ENCODE results near the gene PDZK1IP1.

The PDZK1IP1 gene

GRCh38 chr1:47184822-47185677, 4.8 kb downstream of the PDZK1IP1 start:
- Histone ChIP-seq H3K4me1 (ENCODE audit: control insufficient read depth, insufficient read depth, low read length, unreplicated experiment) (peaks cover 17% of the 10 kb centered on the region), H3K27me3 (ENCODE audit: insufficient read depth, low read length) (no peaks in the 10 kb centered on the region), H3K27ac (ENCODE audit: low read depth, low read length) (no peak overlapping the region), H3K79me2 (ENCODE audit: control insufficient read depth, insufficient read depth, low read length, unreplicated experiment) (no peaks in the 10 kb centered on the region), H3K36me3 (ENCODE audit: insufficient read depth, low read length) (no peaks in the 10 kb centered on the region), H3K4me3 (ENCODE audit: low read depth, low read length) (no peak overlapping the region), H2AFZ (ENCODE audit: low read length, unreplicated experiment) (no peak overlapping the region)

DNA sequence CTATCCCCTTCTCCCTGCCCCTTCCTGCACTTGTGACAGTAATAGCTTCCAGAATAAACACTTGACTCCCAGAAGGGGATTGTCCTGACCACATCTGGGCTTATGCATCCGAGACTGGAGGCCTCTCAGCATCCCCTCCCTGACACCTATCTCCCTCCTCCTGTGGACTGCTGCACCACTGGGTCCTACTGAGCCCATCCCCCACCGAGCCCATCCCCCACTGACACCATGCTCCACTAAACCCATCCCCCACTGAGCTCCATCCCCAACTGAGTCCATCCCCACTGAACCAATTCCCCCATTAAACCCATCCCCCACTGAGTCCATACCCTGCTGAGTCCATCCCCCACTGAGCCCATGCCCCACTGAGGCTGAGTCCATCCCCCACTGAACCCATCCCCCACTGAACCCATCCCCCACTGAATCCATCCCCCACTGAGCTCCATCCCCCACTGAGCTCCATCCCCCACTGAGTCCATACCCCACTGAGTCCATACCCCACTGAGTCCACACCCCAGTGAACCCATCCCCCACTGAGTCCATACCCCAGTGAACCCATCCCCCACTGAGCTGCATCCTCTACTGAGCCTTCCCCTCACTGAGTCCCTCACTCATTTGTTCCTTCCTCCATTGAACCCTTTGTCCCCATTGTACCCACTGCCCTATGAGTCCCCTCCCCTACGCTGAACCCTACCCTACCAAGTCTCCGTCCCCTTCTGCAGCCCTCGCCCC, 5.6 kb downstream of the PDZK1IP1 start:
- no peaks in the 10 kb centered on the region for H3K79me2 ChIP-seq (ENCODE audit: control insufficient read depth, insufficient read depth, low read length, unreplicated experiment)
- H3K27ac ChIP-seq (ENCODE audit: low read depth, low read length): no peak overlapping the region
- no peak overlapping the region for H3K4me3 ChIP-seq (ENCODE audit: low read depth, low read length)
- H3K36me3 ChIP-seq (ENCODE audit: insufficient read depth, low read length): no peaks in the 10 kb centered on the region
- H2AFZ ChIP-seq (ENCODE audit: low read length, unreplicated experiment): no peak overlapping the region
- peaks cover 16% of the 10 kb centered on the region for H3K4me1 ChIP-seq (ENCODE audit: control insufficient read depth, insufficient read depth, low read length, unreplicated experiment)
- H3K27me3 ChIP-seq (ENCODE audit: insufficient read depth, low read length): no peaks in the 10 kb centered on the region

- no peak overlapping the region for H2AFZ ChIP-seq (ENCODE audit: low read length, unreplicated experiment)
- no peak overlapping the region for H3K27ac ChIP-seq (ENCODE audit: low read depth, low read length)
- no peaks in the 10 kb centered on the region for H3K36me3 ChIP-seq (ENCODE audit: insufficient read depth, low read length)
- H3K79me2 ChIP-seq (ENCODE audit: control insufficient read depth, insufficient read depth, low read length, unreplicated experiment): no peaks in the 10 kb centered on the region
- H3K4me1 ChIP-seq (ENCODE audit: control insufficient read depth, insufficient read depth, low read length, unreplicated experiment): peaks cover 19% of the 10 kb centered on the region
- no peak overlapping the region for H3K4me3 ChIP-seq (ENCODE audit: low read depth, low read length)
- H3K27me3 ChIP-seq (ENCODE audit: insufficient read depth, low read length): no peaks in the 10 kb centered on the region
These were observed 6.3 kb downstream of the PDZK1IP1 start for GRCh38 chr1:47183308-47184089.

DNA sequence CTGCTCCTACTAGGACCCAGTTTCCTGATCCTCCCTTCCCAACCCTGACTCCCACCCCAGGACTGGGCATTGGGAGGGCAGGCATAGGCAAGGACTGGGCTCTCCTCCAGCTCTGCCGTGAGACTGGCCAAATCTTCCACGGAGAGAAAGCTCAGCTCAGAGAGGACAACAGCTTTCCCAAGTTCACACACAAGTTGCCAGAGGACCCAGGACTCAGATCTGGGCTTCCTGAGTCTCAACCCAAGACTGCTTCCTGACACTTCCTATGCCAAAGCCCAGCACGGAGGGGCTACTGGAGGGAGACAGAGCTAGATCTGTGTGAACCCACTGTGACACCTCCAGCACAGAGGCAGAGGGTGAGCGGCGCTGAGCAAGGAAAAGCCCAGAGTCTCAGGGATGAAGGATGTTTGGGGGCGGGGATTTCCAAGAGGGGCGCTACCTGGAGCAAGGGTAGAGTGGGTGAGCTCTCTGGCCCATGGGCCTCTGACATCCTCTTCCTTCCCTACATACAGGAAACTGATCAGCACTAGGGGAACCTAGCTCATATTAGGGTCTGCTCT, 7.1 kb downstream of the PDZK1IP1 start:
- H3K4me3 ChIP-seq (ENCODE audit: low read depth, low read length): no peak overlapping the region
- no peak overlapping the region for H2AFZ ChIP-seq (ENCODE audit: low read length, unreplicated experiment)
- H3K36me3 ChIP-seq (ENCODE audit: insufficient read depth, low read length): no peaks in the 10 kb centered on the region
- H3K27ac ChIP-seq (ENCODE audit: low read depth, low read length): no peak overlapping the region
- H3K27me3 ChIP-seq (ENCODE audit: insufficient read depth, low read length): no peaks in the 10 kb centered on the region
- peaks cover 19% of the 10 kb centered on the region for H3K4me1 ChIP-seq (ENCODE audit: control insufficient read depth, insufficient read depth, low read length, unreplicated experiment)
- no peaks in the 10 kb centered on the region for H3K79me2 ChIP-seq (ENCODE audit: control insufficient read depth, insufficient read depth, low read length, unreplicated experiment)

GRCh38 chr1:47181955-47182675, 7.7 kb downstream of the PDZK1IP1 start:
- Histone ChIP-seq H2AFZ (ENCODE audit: low read length, unreplicated experiment) (no peak overlapping the region), H3K27me3 (ENCODE audit: insufficient read depth, low read length) (no peaks in the 10 kb centered on the region), H3K27ac (ENCODE audit: low read depth, low read length) (no peak overlapping the region), H3K4me3 (ENCODE audit: low read depth, low read length) (no peak overlapping the region), H3K79me2 (ENCODE audit: control insufficient read depth, insufficient read depth, low read length, unreplicated experiment) (no peaks in the 10 kb centered on the region), H3K36me3 (ENCODE audit: insufficient read depth, low read length) (no peaks in the 10 kb centered on the region), H3K4me1 (ENCODE audit: control insufficient read depth, insufficient read depth, low read length, unreplicated experiment) (peaks cover 19% of the 10 kb centered on the region)

- Histone ChIP-seq H3K36me3 (ENCODE audit: insufficient read depth, low read length) (no peaks in the 10 kb centered on the region), H3K79me2 (ENCODE audit: control insufficient read depth, insufficient read depth, low read length, unreplicated experiment) (no peaks in the 10 kb centered on the region), H3K4me1 (ENCODE audit: control insufficient read depth, insufficient read depth, low read length, unreplicated experiment) (peaks cover 19% of the 10 kb centered on the region), H2AFZ (ENCODE audit: low read length, unreplicated experiment) (no peak overlapping the region), H3K27ac (ENCODE audit: low read depth, low read length) (no peak overlapping the region), H3K4me3 (ENCODE audit: low read depth, low read length) (no peak overlapping the region), H3K27me3 (ENCODE audit: insufficient read depth, low read length) (no peaks in the 10 kb centered on the region)
These were observed 8.5 kb downstream of the PDZK1IP1 start for GRCh38 chr1:47181095-47181954.

DNA sequence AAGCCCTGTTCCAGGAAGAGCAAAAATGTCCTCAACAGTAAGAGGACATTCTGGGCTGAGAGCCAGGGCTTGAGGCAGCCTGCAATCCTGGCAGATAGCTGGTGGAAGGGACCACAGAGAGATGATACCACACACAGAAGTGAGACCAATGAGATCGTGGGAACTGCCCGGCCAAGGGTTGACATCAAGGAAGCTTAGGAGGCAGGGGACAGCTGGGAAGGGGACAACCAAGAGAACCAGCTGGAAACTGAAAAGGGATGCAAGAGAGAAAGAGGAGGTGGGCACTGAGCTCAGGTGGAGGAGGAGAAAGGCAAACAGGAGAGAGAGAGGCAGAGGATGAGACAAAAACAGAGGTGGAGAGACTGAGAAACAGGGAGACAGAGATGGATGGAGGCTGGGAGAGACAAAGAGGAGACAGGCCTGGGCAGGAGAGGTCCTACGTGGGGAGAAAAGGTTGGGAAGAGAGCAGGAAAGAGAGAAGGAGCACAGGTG, 9.2 kb downstream of the PDZK1IP1 start:
- Histone ChIP-seq H3K79me2 (ENCODE audit: control insufficient read depth, insufficient read depth, low read length, unreplicated experiment) (no peaks in the 10 kb centered on the region), H3K27ac (ENCODE audit: low read depth, low read length) (no peak overlapping the region), H2AFZ (ENCODE audit: low read length, unreplicated experiment) (no peak overlapping the region), H3K27me3 (ENCODE audit: insufficient read depth, low read length) (no peaks in the 10 kb centered on the region), H3K4me3 (ENCODE audit: low read depth, low read length) (no peak overlapping the region), H3K4me1 (ENCODE audit: control insufficient read depth, insufficient read depth, low read length, unreplicated experiment) (peaks cover 19% of the 10 kb centered on the region), H3K36me3 (ENCODE audit: insufficient read depth, low read length) (no peaks in the 10 kb centered on the region)

- H3K4me1 ChIP-seq (ENCODE audit: control insufficient read depth, insufficient read depth, low read length, unreplicated experiment): peaks cover 19% of the 10 kb centered on the region
- no peak overlapping the region for H3K27ac ChIP-seq (ENCODE audit: low read depth, low read length)
- H3K36me3 ChIP-seq (ENCODE audit: insufficient read depth, low read length): no peaks in the 10 kb centered on the region
- peak overlapping the region; percentile 79 for H3K4me3 ChIP-seq (ENCODE audit: low read depth, low read length)
- H3K79me2 ChIP-seq (ENCODE audit: control insufficient read depth, insufficient read depth, low read length, unreplicated experiment): no peaks in the 10 kb centered on the region
- peak overlapping the region; percentile 86 for H2AFZ ChIP-seq (ENCODE audit: low read length, unreplicated experiment)
- H3K27me3 ChIP-seq (ENCODE audit: insufficient read depth, low read length): no peaks in the 10 kb centered on the region
These were observed 9.8 kb downstream of the PDZK1IP1 start for GRCh38 chr1:47179988-47180563.
